Lung (tissue), 12 donors: ENCODE results near the gene JAML. TPM values are rescaled to one million over a fixed set of nuclear protein-coding genes. Genes with fewer than 3 reads are reported as not detected.

Source experiments
- ATAC-seq: fragments of 200-7000 bp; cut with Tn5 transposase; one replicate; pipeline ENCODE4 v1.9.1; 2020; ENCODE audit warnings: moderate number of reproducible peaks; ENCODE audit not compliant: insufficient read depth, low FRiP score
- DNase-seq, 3 donors: peaks; one replicate each; pipeline ENCODE4 v3.0.0-alpha.2; 2013 to 2017
- H3K27ac ChIP-seq, 2 donors: one replicate each; pipeline ENCODE4 v1.5.1; 2013; ENCODE audit warnings: mild to moderate bottlenecking in 2 of 2, moderate library complexity in 2 of 2, control low read depth in 1 of 2, inconsistent platforms in 1 of 2, low read depth in 1 of 2, low read length in 1 of 2
- H3K27me3 ChIP-seq, 3 donors: one replicate each; pipeline ENCODE4 v1.5.1; 2013; ENCODE audit warnings: low read length in 2 of 3; ENCODE audit not compliant: control insufficient read depth in 3 of 3, insufficient read depth in 3 of 3
- H3K36me3 ChIP-seq, 4 donors: one replicate each; pipeline ENCODE4 v1.5.1; 2013; ENCODE audit warnings: low read length in 4 of 4, mild to moderate bottlenecking in 1 of 4, moderate library complexity in 1 of 4; ENCODE audit not compliant: control insufficient read depth in 4 of 4, insufficient read depth in 4 of 4
- H3K4me1 ChIP-seq, 5 donors: one replicate each; pipeline ENCODE4 v1.5.1; 2013; ENCODE audit warnings: low read length in 5 of 5, mild to moderate bottlenecking in 2 of 5, moderate library complexity in 1 of 5; ENCODE audit not compliant: control insufficient read depth in 5 of 5, insufficient read depth in 5 of 5
- H3K4me3 ChIP-seq: one replicate; pipeline ENCODE4 v1.5.1; 2013; ENCODE audit warnings: mild to moderate bottlenecking, control low read depth, moderate library complexity
- H3K9ac ChIP-seq, 2 donors: one replicate each; pipeline ENCODE4 v1.5.1; 2013; ENCODE audit warnings: low read length in 2 of 2, control low read depth in 1 of 2; ENCODE audit not compliant: insufficient read depth in 1 of 2
- H3K9me3 ChIP-seq, 4 donors: one replicate each; pipeline ENCODE4 v1.5.1; 2013; ENCODE audit warnings: low read length in 3 of 4, mild to moderate bottlenecking in 1 of 4, moderate library complexity in 1 of 4; ENCODE audit not compliant: control insufficient read depth in 4 of 4, insufficient read depth in 3 of 4
- CTCF ChIP-seq: IDR thresholded peaks from 2 replicates; pipeline ENCODE4 v1.5.1; 2012; ENCODE audit warnings: mild to moderate bottlenecking; ENCODE audit errors: control extremely low read depth, extremely low read depth
- WGBS, 2 donors: extraction: QIAGEN DNeasy Blood & Tissue Kit; methylation state at CpG; one replicate each; pipeline ENCODE4 v1.1.7; 2013; 5-methylcytosine and 5-hydroxymethylcytosine counted together
- polyA plus RNA-seq, 2 donors: library from polyadenylated mRNA; stranded (reverse); fragments of 200-250 nt; gene quantifications; one replicate each; pipeline ENCODE4 v1.2.1, GENCODE V29; 2013
- total RNA-seq, 2 donors: library from RNA; depleted of rRNA in 1 of 2; stranded (reverse); fragments of >200 nt in 1 of 2; gene quantifications; one replicate each; pipeline ENCODE4 v1.2.1, GENCODE V29; 2014 to 2021
- donor health status: control.
- donor health status: control.
- donor health status: Bipolar disorder and iron deficiency.
- donor health status: healthy.
- donor health status: DM: yes; HTN: yes; CAD: no.

JAML gene
- total and polyA plus RNA-seq, 4 donors: 29.3 to 49.1 (median 35.4) TPM

GRCh38 chr11:118161786-118162185, 63.0 kb downstream of the JAML start:
- H3K27me3 ChIP-seq: peaks cover 0 to 19% (median 10%) of the 10 kb centered on the region in 3 donors

GRCh38 chr11:118157186-118157895, 67.5 kb downstream of the JAML start:
- peaks cover 0 to 4% (median 0%) of the 10 kb centered on the region in 4 donors for H3K9me3 ChIP-seq
- 47 to 61% methylated on average over 10 of the region's 10 CpGs for WGBS, 2 donors
- DNase-seq: no peak
- no peak for TF ChIP-seq CTCF
- peaks cover 0 to 39% (median 5%) of the 10 kb centered on the region in 5 donors for H3K4me1 ChIP-seq
- no peak overlapping the region for H3K27ac ChIP-seq
- H3K9ac ChIP-seq: no peak overlapping the region
- no peak for ATAC-seq
- H3K27me3 ChIP-seq: peaks cover 0 to 51% (median 32%) of the 10 kb centered on the region in 3 donors
- no peak overlapping the region for H3K4me3 ChIP-seq
- no peaks in the 10 kb centered on the region for H3K36me3 ChIP-seq

More at GRCh38 chr11:118161786-118162185, 63.0 kb downstream of the JAML start:
- TF ChIP-seq CTCF: no peak
- H3K9me3 ChIP-seq: peaks cover 0 to 4% (median 0%) of the 10 kb centered on the region in 4 donors
- peaks cover 0 to 13% (median 1%) of the 10 kb centered on the region in 5 donors for H3K4me1 ChIP-seq
- H3K9ac ChIP-seq: no peak overlapping the region
- DNase-seq (no peak), ATAC-seq (no peak)
- no peak overlapping the region for H3K27ac ChIP-seq
- no peak overlapping the region for H3K4me3 ChIP-seq
- WGBS, 2 donors: 79 to 82% methylated on average over 5 to 6 of the region's 6 CpGs
- H3K36me3 ChIP-seq: no peaks in the 10 kb centered on the region

GRCh38 chr11:118156531-118157185, 68.2 kb downstream of the JAML start:
- Histone ChIP-seq H3K27ac (no peak overlapping the region), H3K4me1 (peaks cover 0 to 46% (median 7%) of the 10 kb centered on the region in 5 donors), H3K27me3 (peaks cover 0 to 55% (median 32%) of the 10 kb centered on the region in 3 donors), H3K9ac (no peak overlapping the region), H3K9me3 (peaks cover 0 to 4% (median 0%) of the 10 kb centered on the region in 4 donors), H3K36me3 (no peaks in the 10 kb centered on the region), H3K4me3 (no peak overlapping the region)
- no peak for DNase-seq
- ATAC-seq: no peak
- 9 to 10% methylated on average over 19 to 21 of the region's 21 CpGs for WGBS, 2 donors
- TF ChIP-seq CTCF: no peak
